Measurements from ENCODE around the gene KCNRG. TPM values are rescaled to one million over a fixed set of nuclear protein-coding genes. Genes with fewer than 3 reads are reported as not detected.

Gene KCNRG
- polyA plus RNA-seq, 1 donor (not counting 4 experiments of a cell fraction or from before 2014, with no cell fraction given), result 0.90 TPM

- no peak overlapping the region for H2AFZ ChIP-seq (ENCODE audit: control insufficient read depth, low read length)
- no peak overlapping the region for H3K27ac ChIP-seq (ENCODE audit: control insufficient read depth, insufficient read depth, low read length)
- H3K4me3 ChIP-seq (ENCODE audit: control insufficient read depth in 2 of 3, extremely low read depth in 1 of 3, insufficient read depth in 2 of 3, low read depth in 1 of 3, low read length in 3 of 3), result no peak overlapping the region
- no peak for FAIRE-seq
- no peaks in the 10 kb centered on the region for H3K27me3 ChIP-seq (ENCODE audit: control insufficient read depth, extremely low read depth, insufficient read depth, low read length)
- DNase-seq (ENCODE audit: low read depth, low spot score), result no peak
- dilution Hi-C loops (cut with MboI; ENCODE audit: extremely low pct_ligation_motif_present, low sequenced_read_pairs), result no loop called here
- H3K9me3 ChIP-seq (ENCODE audit: control insufficient read depth, low read depth, low read length), result no peaks in the 10 kb centered on the region
- no peaks in the 10 kb centered on the region for H4K20me1 ChIP-seq (ENCODE audit: control insufficient read depth, extremely low read depth, insufficient read depth, low read length)
- TF ChIP-seq EZH2 (IDR thresholded peaks at IDR 0.05; ENCODE audit: low read length) (no peak), CTCF (optimal IDR thresholded peaks at IDR 0.05 in 1 of 3, IDR thresholded peaks at IDR 0.05 in 1 of 3, conservative IDR thresholded peaks at IDR 0.05 in 1 of 3; ENCODE audit: extremely low read depth in 1 of 3, insufficient read depth in 2 of 3, low read length in 3 of 3) (no peak)
- no peak overlapping the region for H3K9ac ChIP-seq (ENCODE audit: control insufficient read depth, extremely low read depth, insufficient read depth, low read length)
- peaks cover 13% of the 10 kb centered on the region for H3K79me2 ChIP-seq (ENCODE audit: control insufficient read depth, insufficient read depth, low read length)
- H3K9me1 ChIP-seq (ENCODE audit: control insufficient read depth, extremely low read depth, insufficient read depth, low read length), result no peaks in the 10 kb centered on the region
- peaks cover 0 to 6% of the 10 kb centered on the region in 2 experiments for H3K36me3 ChIP-seq (ENCODE audit: control insufficient read depth in 2 of 2, extremely low read depth in 1 of 2, insufficient read depth in 2 of 2, low read length in 2 of 2)
- no peak overlapping the region for H3K4me2 ChIP-seq (ENCODE audit: control insufficient read depth, extremely low read depth, insufficient read depth, low read depth, low read length)
- peaks cover 15% of the 10 kb centered on the region for H3K4me1 ChIP-seq (ENCODE audit: control insufficient read depth, extremely low read depth, insufficient read depth, low read length)
Observed at GRCh38 chr13:49993666-49994065, 21.6 kb upstream of the KCNRG start.

GRCh38 chr13:49995625-49996101, 19.6 kb upstream of the KCNRG start:
- FAIRE-seq (peak; percentile 67), DNase-seq (ENCODE audit: low read depth, low spot score) (no peak)
- no peaks in the 10 kb centered on the region for H3K27me3 ChIP-seq (ENCODE audit: control insufficient read depth, extremely low read depth, insufficient read depth, low read length)
- H3K4me1 ChIP-seq (ENCODE audit: control insufficient read depth, extremely low read depth, insufficient read depth, low read length), result peaks cover 20% of the 10 kb centered on the region
- H3K4me2 ChIP-seq (ENCODE audit: control insufficient read depth, extremely low read depth, insufficient read depth, low read depth, low read length), result peak overlapping the region; percentile 80
- peak overlapping the region; percentile 83 for H3K9ac ChIP-seq (ENCODE audit: control insufficient read depth, extremely low read depth, insufficient read depth, low read length)
- peak overlapping the region; percentile 74 to 83 (median 76) for H3K4me3 ChIP-seq (ENCODE audit: control insufficient read depth in 2 of 3, extremely low read depth in 1 of 3, insufficient read depth in 2 of 3, low read depth in 1 of 3, low read length in 3 of 3)
- H4K20me1 ChIP-seq (ENCODE audit: control insufficient read depth, extremely low read depth, insufficient read depth, low read length), result no peaks in the 10 kb centered on the region
- peak overlapping the region; percentile 58 for H2AFZ ChIP-seq (ENCODE audit: control insufficient read depth, low read length)
- H3K36me3 ChIP-seq (ENCODE audit: control insufficient read depth in 2 of 2, extremely low read depth in 1 of 2, insufficient read depth in 2 of 2, low read length in 2 of 2), result peaks cover 3 to 10% of the 10 kb centered on the region in 2 experiments
- H3K9me1 ChIP-seq (ENCODE audit: control insufficient read depth, extremely low read depth, insufficient read depth, low read length), result no peaks in the 10 kb centered on the region
- no peak for TF ChIP-seq CTCF (optimal IDR thresholded peaks at IDR 0.05 in 1 of 3, IDR thresholded peaks at IDR 0.05 in 1 of 3, conservative IDR thresholded peaks at IDR 0.05 in 1 of 3; ENCODE audit: extremely low read depth in 1 of 3, insufficient read depth in 2 of 3, low read length in 3 of 3)
- TF ChIP-seq EZH2 (IDR thresholded peaks at IDR 0.05; ENCODE audit: low read length), result no peak
- no peak overlapping the region for H3K27ac ChIP-seq (ENCODE audit: control insufficient read depth, insufficient read depth, low read length)
- H3K9me3 ChIP-seq (ENCODE audit: control insufficient read depth, low read depth, low read length), result no peaks in the 10 kb centered on the region
- dilution Hi-C loops (cut with MboI; ENCODE audit: extremely low pct_ligation_motif_present, low sequenced_read_pairs), result no loop called here
- H3K79me2 ChIP-seq (ENCODE audit: control insufficient read depth, insufficient read depth, low read length), result peaks cover 32% of the 10 kb centered on the region
